IPS-15b (cell line): ENCODE data around the gene PCOLCE2.

ENCODE experiments used
- H3K27me3 ChIP-seq: one replicate; pipeline ENCODE4 v1.6.1; 2013; ENCODE audit warnings: low read length; ENCODE audit not compliant: control insufficient read depth, insufficient read depth
- H3K36me3 ChIP-seq: one replicate; pipeline ENCODE4 v1.6.1; 2013; ENCODE audit warnings: low read length; ENCODE audit not compliant: control insufficient read depth, insufficient read depth
- H3K4me1 ChIP-seq: one replicate; pipeline ENCODE4 v1.6.1; 2013; ENCODE audit warnings: mild to moderate bottlenecking, low read length; ENCODE audit not compliant: control insufficient read depth, insufficient read depth
- H3K4me3 ChIP-seq: one replicate; pipeline ENCODE4 v1.5.1; 2013; ENCODE audit warnings: low read depth, low read length
- H3K9ac ChIP-seq: one replicate; pipeline ENCODE4 v1.6.1; 2013; ENCODE audit warnings: low read depth, mild to moderate bottlenecking, low read length
- H3K9me3 ChIP-seq: one replicate; pipeline ENCODE4 v1.6.1; 2013; ENCODE audit warnings: mild to moderate bottlenecking, low read length; ENCODE audit not compliant: control insufficient read depth, insufficient read depth

Gene PCOLCE2, protein sequence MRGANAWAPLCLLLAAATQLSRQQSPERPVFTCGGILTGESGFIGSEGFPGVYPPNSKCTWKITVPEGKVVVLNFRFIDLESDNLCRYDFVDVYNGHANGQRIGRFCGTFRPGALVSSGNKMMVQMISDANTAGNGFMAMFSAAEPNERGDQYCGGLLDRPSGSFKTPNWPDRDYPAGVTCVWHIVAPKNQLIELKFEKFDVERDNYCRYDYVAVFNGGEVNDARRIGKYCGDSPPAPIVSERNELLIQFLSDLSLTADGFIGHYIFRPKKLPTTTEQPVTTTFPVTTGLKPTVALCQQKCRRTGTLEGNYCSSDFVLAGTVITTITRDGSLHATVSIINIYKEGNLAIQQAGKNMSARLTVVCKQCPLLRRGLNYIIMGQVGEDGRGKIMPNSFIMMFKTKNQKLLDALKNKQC

DNA sequence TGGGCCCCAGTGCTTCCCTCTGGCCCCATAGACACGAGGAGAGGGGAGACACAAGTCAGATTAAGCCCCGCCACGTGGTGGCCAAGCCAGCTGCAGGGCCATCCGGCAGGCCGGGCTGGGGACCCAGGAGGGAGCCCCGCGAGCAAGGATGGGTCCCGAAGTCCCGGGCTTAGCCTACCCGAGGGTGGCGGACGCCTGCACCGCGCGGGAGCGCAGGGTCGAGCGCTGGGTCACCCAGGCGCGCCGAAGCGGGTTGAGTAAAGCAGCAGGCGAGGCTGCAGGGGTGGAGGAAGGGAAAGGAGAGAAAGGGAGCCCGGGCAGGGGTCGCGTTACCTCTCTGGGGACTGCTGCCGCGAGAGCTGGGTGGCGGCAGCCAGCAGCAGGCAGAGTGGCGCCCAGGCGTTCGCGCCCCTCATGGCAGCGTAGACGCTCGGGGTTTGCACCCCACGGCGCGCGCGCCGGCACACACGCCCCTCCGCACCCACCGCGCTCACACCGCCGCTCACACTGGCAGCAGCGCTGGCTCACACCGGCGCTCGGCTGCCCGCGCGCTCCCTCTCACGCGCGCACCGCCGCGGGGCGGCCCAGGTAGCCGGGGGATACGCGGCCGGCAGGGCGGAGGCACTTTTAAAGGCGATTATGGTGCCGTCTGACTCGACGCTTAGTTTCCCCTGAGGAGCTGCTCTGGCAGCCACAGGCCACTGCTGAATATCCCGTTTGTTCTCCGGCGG, at the start of gene PCOLCE2:
PCOLCE2 (minus strand) TSS at position 603 of the 731 bp plus-strand sequence; CDS start at position 416, 187 bp downstream.
- Histone ChIP-seq H3K27me3 (peaks cover 16% of the 10 kb centered on the region), H3K9me3 (no peaks in the 10 kb centered on the region), H3K4me3 (peak within 1 kb of the TSS; percentile 74), H3K9ac (peak within 1 kb of the TSS; percentile 74), H3K36me3 (no peaks in the 10 kb centered on the region), H3K4me1 (no peaks in the 10 kb centered on the region)

DNA sequence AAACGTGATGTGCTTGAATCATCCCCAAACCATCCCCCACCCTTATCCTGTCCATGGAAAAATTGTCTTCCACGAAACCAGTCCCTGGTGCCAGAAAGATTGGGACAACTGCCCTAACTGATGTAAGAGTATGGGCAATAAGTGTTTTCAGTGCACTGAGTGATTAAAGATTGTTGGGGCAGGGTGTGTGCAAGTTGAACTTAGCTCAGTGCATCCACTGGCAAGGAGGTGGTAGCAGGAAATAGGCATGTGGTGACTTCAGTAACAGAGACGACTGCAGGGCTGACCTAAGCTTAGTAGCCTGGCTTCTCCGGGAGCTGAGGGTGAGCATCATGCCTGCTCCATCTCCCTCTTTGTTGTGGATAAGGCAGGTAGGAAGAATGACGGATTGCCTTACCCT, 47.1 kb upstream of the PCOLCE2 start:
- no peak overlapping the region for H3K4me3 ChIP-seq
- no peaks in the 10 kb centered on the region for H3K36me3 ChIP-seq
- no peaks in the 10 kb centered on the region for H3K4me1 ChIP-seq
- no peaks in the 10 kb centered on the region for H3K27me3 ChIP-seq
- H3K9ac ChIP-seq: no peak overlapping the region
- no peaks in the 10 kb centered on the region for H3K9me3 ChIP-seq

DNA sequence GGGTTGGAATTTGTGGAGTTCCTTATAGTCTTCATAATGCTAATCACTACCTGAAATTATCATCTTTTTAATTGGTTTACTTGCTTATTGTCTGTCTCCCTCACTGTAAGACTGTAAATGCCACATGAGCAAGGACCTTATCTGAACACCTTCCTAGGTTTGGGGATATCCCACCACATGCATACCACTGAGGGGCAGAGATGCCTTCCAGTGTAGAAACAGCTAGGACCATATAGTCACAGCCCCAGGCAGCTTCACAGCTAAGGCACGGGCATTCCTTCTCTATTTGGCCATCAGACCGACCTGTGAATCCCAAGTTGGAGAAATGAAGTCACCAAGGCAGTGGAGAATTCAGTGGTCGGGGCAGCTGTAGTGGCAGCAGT, 46.0 kb upstream of the PCOLCE2 start:
- Histone ChIP-seq H3K27me3 (no peaks in the 10 kb centered on the region), H3K36me3 (no peaks in the 10 kb centered on the region), H3K9me3 (no peaks in the 10 kb centered on the region), H3K4me3 (no peak overlapping the region), H3K4me1 (no peaks in the 10 kb centered on the region), H3K9ac (no peak overlapping the region)

DNA sequence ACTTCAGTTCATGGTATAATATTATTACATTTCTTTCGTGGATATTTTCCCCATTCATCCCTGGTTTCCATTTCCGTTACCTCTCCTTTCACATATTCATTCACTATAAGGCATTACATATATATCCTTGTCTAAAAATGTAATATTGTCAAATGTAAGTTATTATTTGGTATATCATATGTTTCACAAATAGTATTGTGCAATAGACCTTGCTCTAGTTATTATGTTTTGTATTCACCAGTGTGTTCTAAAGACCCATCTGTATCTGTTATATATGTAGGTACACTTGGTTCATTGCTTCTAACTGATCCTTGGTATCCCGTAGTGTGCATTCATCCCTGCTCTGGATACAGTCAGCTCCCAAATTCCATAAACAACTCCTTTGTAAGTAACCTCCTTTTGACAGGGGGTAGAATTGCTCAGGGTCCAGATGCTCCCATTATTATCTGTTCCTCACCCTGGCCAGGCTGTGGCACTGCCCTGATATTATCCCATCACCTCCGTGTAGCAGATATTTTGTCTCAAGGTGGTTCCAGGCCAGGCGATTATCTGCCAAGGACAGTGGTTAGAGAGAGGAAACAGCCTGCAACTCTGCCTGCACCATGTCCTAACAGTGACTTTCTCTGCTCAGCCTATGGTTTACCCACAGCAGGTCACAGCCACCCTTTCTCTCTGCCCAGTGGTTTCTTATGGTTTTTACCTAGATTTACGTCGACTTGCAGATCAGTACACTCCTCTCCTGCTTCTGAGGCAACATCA, 45.4 kb upstream of the PCOLCE2 start:
- Histone ChIP-seq H3K9ac (no peak overlapping the region), H3K36me3 (no peaks in the 10 kb centered on the region), H3K27me3 (no peaks in the 10 kb centered on the region), H3K4me1 (no peaks in the 10 kb centered on the region), H3K9me3 (no peaks in the 10 kb centered on the region), H3K4me3 (no peak overlapping the region)

DNA sequence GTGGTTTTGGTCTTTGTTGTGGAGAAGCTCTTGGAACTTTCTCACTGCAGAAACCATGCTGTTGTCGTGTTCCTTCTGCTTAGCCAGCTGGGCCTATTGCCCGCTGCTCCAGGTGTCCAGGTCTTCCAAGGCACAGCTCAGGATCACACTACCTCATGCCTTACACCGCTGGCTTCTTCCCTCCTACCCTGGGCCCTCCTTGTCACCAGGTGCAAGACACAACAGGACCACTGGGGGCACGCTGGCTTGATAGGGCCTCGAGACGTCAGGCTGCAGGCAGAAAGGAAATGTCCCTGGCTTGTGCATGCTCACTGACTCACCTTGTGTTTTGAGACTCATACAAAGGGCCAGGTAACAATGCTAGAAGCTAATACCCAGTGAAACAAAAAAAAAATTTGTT, 42.3 kb upstream of the PCOLCE2 start:
- Histone ChIP-seq H3K4me1 (no peaks in the 10 kb centered on the region), H3K27me3 (no peaks in the 10 kb centered on the region), H3K4me3 (no peak overlapping the region), H3K9ac (no peak overlapping the region), H3K36me3 (no peaks in the 10 kb centered on the region), H3K9me3 (no peaks in the 10 kb centered on the region)

DNA sequence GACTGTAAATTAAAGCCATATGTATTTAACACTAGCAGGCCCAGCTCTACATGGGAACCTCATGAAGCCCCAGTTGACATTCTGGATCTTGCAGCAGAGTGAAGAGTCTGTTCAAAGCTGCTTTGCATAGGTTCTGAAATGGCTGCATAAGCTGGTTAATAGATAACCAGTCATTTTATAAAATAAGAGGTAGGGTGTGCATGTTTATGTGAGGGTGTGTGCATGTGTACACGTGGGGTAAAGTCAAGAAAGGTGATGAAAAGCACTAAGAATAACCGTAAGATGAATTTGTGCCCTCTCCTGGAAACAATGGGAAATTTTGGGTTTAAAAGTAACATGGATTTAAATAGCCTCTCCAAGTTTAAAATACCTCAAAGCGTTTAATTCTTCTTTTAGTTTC, 41.6 kb upstream of the PCOLCE2 start:
- Histone ChIP-seq H3K36me3 (no peaks in the 10 kb centered on the region), H3K27me3 (no peaks in the 10 kb centered on the region), H3K9me3 (no peaks in the 10 kb centered on the region), H3K4me3 (no peak overlapping the region), H3K9ac (no peak overlapping the region), H3K4me1 (no peaks in the 10 kb centered on the region)

DNA sequence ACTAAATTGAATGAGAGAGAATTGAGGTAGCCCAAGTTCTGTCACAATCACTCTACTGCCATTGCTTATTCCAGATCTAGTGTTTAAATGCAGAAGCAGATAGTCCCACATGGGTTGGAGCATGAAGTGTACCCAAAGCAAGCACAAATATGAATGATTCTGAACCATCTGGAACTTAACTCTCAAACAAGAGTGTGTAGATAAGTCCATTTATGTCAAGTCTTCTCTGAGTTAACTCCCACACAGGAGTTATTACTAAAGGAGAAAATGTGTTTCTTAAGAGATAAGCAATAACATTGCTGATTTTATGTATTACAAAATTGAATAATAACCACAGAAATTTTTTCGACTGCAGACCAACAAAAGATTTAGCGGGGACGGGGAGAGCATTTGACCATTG, 41.0 kb upstream of the PCOLCE2 start:
- no peak overlapping the region for H3K4me3 ChIP-seq
- H3K9ac ChIP-seq: no peak overlapping the region
- no peaks in the 10 kb centered on the region for H3K36me3 ChIP-seq
- no peaks in the 10 kb centered on the region for H3K27me3 ChIP-seq
- no peaks in the 10 kb centered on the region for H3K9me3 ChIP-seq
- H3K4me1 ChIP-seq: no peaks in the 10 kb centered on the region

DNA sequence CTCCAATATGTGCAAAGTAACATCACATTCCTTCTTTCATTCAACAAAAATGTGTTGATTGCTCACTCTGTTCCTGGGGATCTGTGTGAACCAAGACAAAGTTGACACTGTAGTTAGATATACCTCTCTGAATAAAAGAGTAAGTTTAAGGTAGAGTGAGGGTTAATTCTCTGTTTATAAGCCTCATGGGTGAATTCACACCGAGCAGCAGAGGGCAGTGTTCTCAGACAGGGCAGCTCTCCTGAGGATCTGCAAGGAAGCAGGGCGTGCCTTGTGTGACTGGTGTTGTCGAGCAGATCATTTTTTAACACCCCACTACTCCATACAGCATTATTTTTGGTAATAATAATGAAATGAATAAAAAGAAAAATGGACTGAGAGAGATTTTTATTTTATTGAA, 40.2 kb upstream of the PCOLCE2 start:
- Histone ChIP-seq H3K4me3 (no peak overlapping the region), H3K9me3 (no peaks in the 10 kb centered on the region), H3K27me3 (no peaks in the 10 kb centered on the region), H3K4me1 (no peaks in the 10 kb centered on the region), H3K9ac (no peak overlapping the region), H3K36me3 (no peaks in the 10 kb centered on the region)

DNA sequence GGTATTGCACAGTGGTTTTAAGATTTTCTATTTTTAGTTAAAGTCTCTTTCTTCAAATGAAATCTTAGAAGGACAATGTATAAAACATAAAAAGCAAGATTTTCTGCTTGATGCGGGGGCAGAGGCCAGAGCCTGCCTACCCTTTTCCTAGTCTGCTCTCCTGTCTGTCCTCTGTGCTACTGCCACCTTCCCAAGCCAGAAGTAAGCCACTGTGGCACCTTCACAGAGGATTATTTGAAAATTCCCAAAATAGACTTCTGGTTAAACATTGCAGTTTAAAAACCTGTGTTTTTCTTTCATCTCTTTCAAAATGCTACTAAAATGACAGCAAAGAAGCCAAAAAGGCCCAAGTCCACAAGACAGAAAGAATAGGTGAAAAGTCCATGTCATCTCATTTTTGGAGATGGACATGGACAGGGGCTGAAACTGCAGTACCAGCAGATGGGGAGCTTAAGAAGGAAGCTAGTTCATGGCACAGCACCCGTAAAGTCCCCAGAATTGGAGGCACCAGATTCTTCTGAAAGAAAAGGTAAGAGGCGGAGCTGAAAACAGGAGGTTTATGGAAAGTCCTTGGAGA, 37.6 kb upstream of the PCOLCE2 start:
- Histone ChIP-seq H3K4me1 (no peaks in the 10 kb centered on the region), H3K27me3 (no peaks in the 10 kb centered on the region), H3K4me3 (no peak overlapping the region), H3K9ac (no peak overlapping the region), H3K36me3 (no peaks in the 10 kb centered on the region), H3K9me3 (no peaks in the 10 kb centered on the region)

DNA sequence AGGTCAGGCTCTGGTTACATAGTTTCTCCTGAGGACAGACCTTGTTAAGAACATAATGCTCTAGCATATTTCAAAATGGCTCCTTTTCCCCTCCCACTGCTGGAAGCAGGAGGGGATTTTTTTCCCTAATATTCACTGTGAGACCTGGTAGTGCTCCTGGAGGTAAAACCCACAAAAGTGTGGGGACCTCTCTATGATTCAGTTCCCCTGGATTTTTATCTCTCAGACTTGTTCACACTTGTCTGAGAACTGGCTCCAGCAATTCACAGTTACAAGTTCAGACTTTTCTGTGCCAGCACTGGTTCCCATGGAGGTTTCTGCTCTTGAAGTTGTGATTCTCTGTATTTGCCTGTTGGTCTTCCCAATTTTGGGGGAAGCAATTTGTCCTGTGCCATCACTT, 36.3 kb upstream of the PCOLCE2 start:
- H3K36me3 ChIP-seq: no peaks in the 10 kb centered on the region
- H3K9me3 ChIP-seq: no peaks in the 10 kb centered on the region
- no peak overlapping the region for H3K4me3 ChIP-seq
- H3K27me3 ChIP-seq: no peaks in the 10 kb centered on the region
- H3K9ac ChIP-seq: no peak overlapping the region
- H3K4me1 ChIP-seq: no peaks in the 10 kb centered on the region

DNA sequence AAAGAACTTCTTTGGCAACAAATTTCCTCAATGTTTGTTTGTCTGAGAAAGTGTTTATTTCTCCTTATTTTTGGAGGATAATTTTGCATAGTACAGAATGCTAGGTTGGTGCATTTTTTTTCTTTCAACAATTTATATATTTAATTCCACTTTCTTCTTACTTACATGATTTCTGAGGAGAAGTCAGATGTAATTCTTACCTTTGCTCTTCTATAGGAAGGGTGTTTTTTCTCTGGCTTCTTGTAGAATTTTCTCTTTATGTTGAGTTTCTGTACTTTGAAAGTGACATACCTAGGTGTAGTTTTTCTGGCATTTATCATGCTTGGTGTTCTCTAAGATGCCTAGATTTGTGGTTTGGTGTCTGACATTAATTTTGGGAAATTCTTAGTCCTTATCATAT, 34.8 kb upstream of the PCOLCE2 start:
- H3K4me1 ChIP-seq: no peaks in the 10 kb centered on the region
- no peaks in the 10 kb centered on the region for H3K9me3 ChIP-seq
- H3K4me3 ChIP-seq: no peak overlapping the region
- H3K27me3 ChIP-seq: no peaks in the 10 kb centered on the region
- no peaks in the 10 kb centered on the region for H3K36me3 ChIP-seq
- no peak overlapping the region for H3K9ac ChIP-seq
